Panc1 (cell line): ENCODE data around the gene BCR. TPM values are rescaled to one million over a fixed set of nuclear protein-coding genes. Genes with fewer than 3 reads are reported as not detected.

Source experiments
- ATAC-seq: fragments of 200-7000 bp; cut with Tn5 transposase; 2 replicates; pipeline ENCODE4 v1.9.1; 2020; ENCODE audit warnings: mild to moderate bottlenecking, moderate library complexity
- BruUV-seq: library from RNA; stranded (reverse); fragments of 400-500 nt; replicated peaks from 2 replicates; lab custom pipeline; 2021; lab: Mats Ljungman, UMichigan
- CTCF ChIA-PET: fragments of 300-600 bp; sonication (Branson Sonifier 250); formaldehyde crosslinking; loops from one replicate; lab custom pipeline; 2022; ENCODE audit warnings: antibody characterized with exemption; lab: Charles Lee
- POLR2A ChIA-PET: fragments of 300-600 bp; sonication (Branson Sonifier 250); formaldehyde crosslinking; loops from one replicate; lab custom pipeline; 2022; ENCODE audit warnings: antibody characterized with exemption; lab: Charles Lee
- DNase-seq: peaks from one replicate; pipeline ENCODE4 v3.0.0-alpha.2; 2010; ENCODE audit warnings: low read depth, low spot score
- H3K27ac ChIP-seq: 2 replicates; pipeline ENCODE4 v1.5.1; 2011; ENCODE audit warnings: mild to moderate bottlenecking, low read length, inconsistent platforms
- H3K27me3 ChIP-seq: fragments of 200-500 bp; sonication (Bioruptor generic); 2 replicates; pipeline ENCODE4 v1.6.0; 2014; ENCODE audit warnings: low read length, inconsistent platforms; ENCODE audit not compliant: control insufficient read depth, insufficient read depth
- H3K36me3 ChIP-seq: fragments of 200-500 bp; sonication (Bioruptor generic); 2 replicates; pipeline ENCODE4 v1.5.1; 2014; ENCODE audit warnings: inconsistent platforms, mild to moderate bottlenecking, low read length, moderate library complexity; ENCODE audit not compliant: control insufficient read depth, insufficient read depth
- H3K4me1 ChIP-seq: 2 replicates; pipeline ENCODE4 v1.5.1; 2011; ENCODE audit warnings: inconsistent platforms, mild to moderate bottlenecking, low read length, moderate library complexity; ENCODE audit not compliant: control insufficient read depth, insufficient read depth
- H3K4me3 ChIP-seq, 2 experiments: 2 replicates each; pipeline ENCODE4 v1.5.1; 2011 to 2012; ENCODE audit warnings: low read depth in 2 of 2, low read length in 2 of 2, mild to moderate bottlenecking in 2 of 2, inconsistent platforms in 1 of 2, moderate library complexity in 1 of 2
- H3K9me3 ChIP-seq: fragments of 200-500 bp; sonication (Bioruptor generic); 2 replicates; pipeline ENCODE4 v1.5.1; 2014; ENCODE audit warnings: low read depth, mild to moderate bottlenecking, inconsistent platforms, low read length, moderate library complexity; ENCODE audit not compliant: control insufficient read depth, insufficient read depth
- CTCF ChIP-seq: fragments of 450-650 bp; IDR thresholded peaks from 2 replicates; pipeline ENCODE4 v1.5.1; 2017; ENCODE audit warnings: mild to moderate bottlenecking
- POLR2AphosphoS5 ChIP-seq: IDR thresholded peaks from 2 replicates; pipeline ENCODE4 v1.6.1; 2012; ENCODE audit warnings: mild to moderate bottlenecking, low read depth, low read length, moderate library complexity
- SIN3A ChIP-seq: IDR thresholded peaks from 2 replicates; pipeline ENCODE4 v1.6.1; 2012; ENCODE audit warnings: low read depth, mild to moderate bottlenecking, low read length, moderate library complexity, borderline replicate concordance; ENCODE audit not compliant: insufficient read depth
- TCF7L2 ChIP-seq: IDR thresholded peaks from 2 replicates; pipeline ENCODE4 v1.6.1; 2011; ENCODE audit warnings: mild to moderate bottlenecking, low read depth, low read length, inconsistent platforms
- in situ Hi-C: cut with HindIII; loops from 2 replicates; pipeline ENCODE4 v1.10.0; 2016; ENCODE audit warnings: low sequenced_read_pairs, low pct_unique_long_range_greater_than_20kb
- intact Hi-C: fragments of 100-400 bp; cut with micrococcal nuclease; formaldehyde crosslinking; loops from one replicate; pipeline ENCODE4 v1.10.0; 2022; ENCODE audit not compliant: unreplicated experiment
- total RNA-seq: library from RNA; stranded (reverse); gene quantifications from one replicate; pipeline ENCODE4 v1.2.1, GENCODE V29; 2021; ENCODE audit not compliant: unreplicated experiment
- TF ChIP-seq, protein P1 (sequence below), 2 experiments: IDR thresholded peaks; 2 replicates each; pipeline ENCODE4 v1.6.1; 2011 to 2012; ENCODE audit warnings: low read depth in 2 of 2, control low read depth in 1 of 2, low read length in 1 of 2, mild to moderate bottlenecking in 1 of 2, moderate library complexity in 1 of 2; ENCODE audit not compliant: insufficient read depth in 1 of 2

BCR gene
- total RNA-seq, 1 experiment from 2014 or later = 32.1 TPM

DNA sequence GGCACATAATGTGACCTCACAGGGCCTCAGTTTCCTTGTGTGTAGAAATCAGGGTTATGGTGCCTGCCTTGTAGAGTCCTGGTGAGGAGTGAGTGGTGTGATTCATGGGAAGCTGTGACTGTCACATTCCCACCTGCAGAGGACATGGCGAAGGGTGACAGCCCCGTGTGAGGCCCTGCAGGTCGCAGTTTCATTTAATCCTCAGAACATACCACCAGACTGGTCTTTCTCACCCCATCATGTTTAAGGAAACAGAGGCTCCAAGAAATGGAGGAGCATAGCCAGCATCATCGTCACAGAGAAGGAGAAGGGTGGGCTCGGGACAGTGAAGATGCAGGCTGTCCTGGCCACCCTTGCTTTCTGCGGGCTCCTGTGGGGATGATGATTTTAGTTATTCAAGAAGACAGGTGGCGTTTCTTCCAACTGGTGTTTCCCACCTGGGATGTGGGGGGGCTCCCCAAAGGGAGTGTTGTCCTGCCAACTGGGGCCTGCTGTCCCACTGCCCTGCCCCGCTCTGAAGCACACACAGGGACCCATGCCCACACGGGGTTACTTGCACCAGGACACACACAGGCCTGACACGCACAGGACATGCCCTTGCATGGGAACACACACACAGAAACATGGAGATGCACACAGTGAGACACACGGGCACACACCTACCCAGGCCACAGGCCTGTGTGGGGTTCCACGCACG is 100.2 kb downstream of the BCR start:
- no peak overlapping the region for H3K27ac ChIP-seq
- H3K4me3 ChIP-seq = no peak overlapping the region
- H3K27me3 ChIP-seq = no peaks in the 10 kb centered on the region
- CTCF ChIA-PET = interaction anchor here (2.1 kb wide), 1 partner anchor 102 kb away, joined by 27 read pairs; no protein-coding TSS in a partner anchor
- H3K4me1 ChIP-seq = no peaks in the 10 kb centered on the region
- DNase-seq (no peak), ATAC-seq (no peak)
- no peaks in the 10 kb centered on the region for H3K9me3 ChIP-seq
- BruUV-seq = no TSS peak
- TF ChIP-seq TCF7L2 = no peak
- TF ChIP-seq SIN3A = no peak
- no peak for TF ChIP-seq POLR2AphosphoS5
- TF ChIP-seq, protein P1, sequence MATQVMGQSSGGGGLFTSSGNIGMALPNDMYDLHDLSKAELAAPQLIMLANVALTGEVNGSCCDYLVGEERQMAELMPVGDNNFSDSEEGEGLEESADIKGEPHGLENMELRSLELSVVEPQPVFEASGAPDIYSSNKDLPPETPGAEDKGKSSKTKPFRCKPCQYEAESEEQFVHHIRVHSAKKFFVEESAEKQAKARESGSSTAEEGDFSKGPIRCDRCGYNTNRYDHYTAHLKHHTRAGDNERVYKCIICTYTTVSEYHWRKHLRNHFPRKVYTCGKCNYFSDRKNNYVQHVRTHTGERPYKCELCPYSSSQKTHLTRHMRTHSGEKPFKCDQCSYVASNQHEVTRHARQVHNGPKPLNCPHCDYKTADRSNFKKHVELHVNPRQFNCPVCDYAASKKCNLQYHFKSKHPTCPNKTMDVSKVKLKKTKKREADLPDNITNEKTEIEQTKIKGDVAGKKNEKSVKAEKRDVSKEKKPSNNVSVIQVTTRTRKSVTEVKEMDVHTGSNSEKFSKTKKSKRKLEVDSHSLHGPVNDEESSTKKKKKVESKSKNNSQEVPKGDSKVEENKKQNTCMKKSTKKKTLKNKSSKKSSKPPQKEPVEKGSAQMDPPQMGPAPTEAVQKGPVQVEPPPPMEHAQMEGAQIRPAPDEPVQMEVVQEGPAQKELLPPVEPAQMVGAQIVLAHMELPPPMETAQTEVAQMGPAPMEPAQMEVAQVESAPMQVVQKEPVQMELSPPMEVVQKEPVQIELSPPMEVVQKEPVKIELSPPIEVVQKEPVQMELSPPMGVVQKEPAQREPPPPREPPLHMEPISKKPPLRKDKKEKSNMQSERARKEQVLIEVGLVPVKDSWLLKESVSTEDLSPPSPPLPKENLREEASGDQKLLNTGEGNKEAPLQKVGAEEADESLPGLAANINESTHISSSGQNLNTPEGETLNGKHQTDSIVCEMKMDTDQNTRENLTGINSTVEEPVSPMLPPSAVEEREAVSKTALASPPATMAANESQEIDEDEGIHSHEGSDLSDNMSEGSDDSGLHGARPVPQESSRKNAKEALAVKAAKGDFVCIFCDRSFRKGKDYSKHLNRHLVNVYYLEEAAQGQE (IDR thresholded peaks at IDR 0.05; ENCODE audit: insufficient read depth in 1 of 2, low read depth in 2 of 2, low read length in 1 of 2) = no peak
- no peak for TF ChIP-seq CTCF
- in situ Hi-C loops = no loop called here
- POLR2A ChIA-PET = interaction anchor here (0.6 kb wide), 1 partner anchor 9 kb away, joined by 3 read pairs; no protein-coding TSS in a partner anchor
- intact Hi-C loops = no loop called here
- H3K36me3 ChIP-seq = no peaks in the 10 kb centered on the region

GRCh38 chr22:23281053-23281405 is 100.7 kb downstream of the BCR start:
- Histone ChIP-seq H3K27me3 (no peaks in the 10 kb centered on the region), H3K4me1 (no peaks in the 10 kb centered on the region), H3K27ac (no peak overlapping the region), H3K4me3 (no peak overlapping the region), H3K9me3 (no peaks in the 10 kb centered on the region), H3K36me3 (no peaks in the 10 kb centered on the region)
- POLR2A ChIA-PET = interaction anchor here (0.6 kb wide), 1 partner anchor 8 kb away, joined by 3 read pairs; no protein-coding TSS in a partner anchor
- DNase-seq (no peak), ATAC-seq (no peak)
- no peak for TF ChIP-seq CTCF
- TF ChIP-seq POLR2AphosphoS5 = no peak
- no peak for TF ChIP-seq SIN3A
- TF ChIP-seq TCF7L2 = no peak
- TF ChIP-seq, protein P1 (IDR thresholded peaks at IDR 0.05; ENCODE audit: insufficient read depth in 1 of 2, low read depth in 2 of 2, low read length in 1 of 2) = no peak
- BruUV-seq = no TSS peak
- CTCF ChIA-PET = interaction anchor here (2.1 kb wide), 1 partner anchor 102 kb away, joined by 27 read pairs; no protein-coding TSS in a partner anchor
- intact Hi-C loops (no loop called here), in situ Hi-C loops (no loop called here)
